GM19025 (cell line): ENCODE results near the gene ATP6V0E2.

Source experiments
- ATAC-seq: cut with Tn5 transposase; IDR thresholded peaks from one replicate; pipeline ENCODE4 v1.9.1; 2021; ENCODE audit warnings: mild to moderate bottlenecking, low read depth, moderate library complexity; ENCODE audit not compliant: unreplicated experiment

The ATP6V0E2 gene

DNA sequence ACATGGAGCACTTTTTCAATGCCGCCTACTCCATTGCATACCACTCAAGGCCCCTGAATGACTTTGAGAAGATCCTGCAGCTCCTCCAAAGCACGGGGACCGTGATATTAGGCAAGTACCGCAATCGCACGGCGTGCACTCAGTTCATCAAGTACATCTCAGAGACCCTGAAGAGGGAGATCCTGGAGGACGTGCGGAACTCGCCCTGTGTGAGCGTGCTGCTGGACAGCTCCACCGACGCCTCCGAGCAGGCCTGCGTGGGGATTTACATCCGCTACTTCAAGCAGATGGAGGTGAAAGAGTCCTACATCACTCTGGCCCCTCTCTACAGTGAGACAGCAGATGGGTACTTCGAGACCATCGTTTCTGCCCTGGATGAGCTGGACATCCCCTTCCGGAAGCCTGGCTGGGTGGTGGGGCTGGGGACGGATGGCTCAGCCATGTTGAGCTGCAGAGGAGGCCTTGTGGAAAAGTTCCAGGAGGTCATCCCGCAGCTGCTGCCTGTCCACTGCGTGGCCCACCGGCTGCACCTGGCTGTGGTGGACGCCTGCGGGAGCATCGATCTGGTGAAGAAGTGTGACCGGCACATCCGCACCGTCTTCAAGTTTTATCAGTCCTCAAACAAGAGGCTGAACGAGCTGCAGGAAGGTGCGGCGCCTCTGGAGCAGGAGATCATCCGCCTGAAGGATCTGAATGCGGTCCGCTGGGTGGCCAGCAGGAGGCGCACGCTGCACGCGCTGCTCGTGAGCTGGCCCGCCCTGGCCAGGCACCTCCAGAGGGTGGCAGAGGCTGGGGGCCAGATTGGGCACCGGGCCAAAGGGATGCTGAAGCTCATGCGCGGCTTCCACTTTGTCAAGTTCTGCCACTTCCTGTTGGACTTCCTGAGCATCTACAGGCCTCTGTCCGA is 12.7 kb upstream of the ATP6V0E2 start:
- no peak for ATAC-seq

DNA sequence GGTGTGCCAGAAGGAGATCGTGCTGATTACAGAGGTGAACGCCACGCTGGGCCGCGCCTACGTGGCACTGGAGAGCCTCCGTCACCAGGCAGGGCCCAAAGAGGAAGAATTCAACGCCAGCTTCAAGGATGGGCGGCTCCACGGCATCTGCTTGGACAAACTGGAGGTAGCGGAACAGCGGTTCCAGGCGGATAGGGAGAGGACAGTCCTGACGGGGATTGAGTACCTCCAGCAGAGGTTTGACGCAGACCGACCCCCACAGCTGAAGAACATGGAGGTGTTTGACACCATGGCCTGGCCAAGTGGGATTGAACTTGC is 12.1 kb upstream of the ATP6V0E2 start:
- no peak for ATAC-seq

DNA sequence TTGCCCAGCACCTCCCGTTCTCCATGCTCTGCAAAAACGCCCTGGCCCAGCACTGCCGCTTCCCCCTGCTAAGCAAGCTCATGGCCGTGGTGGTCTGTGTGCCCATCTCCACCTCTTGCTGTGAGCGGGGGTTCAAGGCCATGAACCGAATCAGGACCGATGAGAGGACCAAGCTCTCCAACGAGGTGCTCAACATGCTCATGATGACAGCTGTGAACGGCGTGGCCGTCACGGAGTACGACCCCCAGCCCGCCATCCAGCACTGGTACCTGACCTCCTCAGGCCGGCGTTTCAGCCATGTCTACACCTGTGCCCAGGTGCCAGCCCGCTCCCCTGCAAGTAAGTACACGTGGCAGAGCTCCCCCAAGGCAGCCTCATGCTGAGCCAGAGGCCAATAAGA is 11.6 kb upstream of the ATP6V0E2 start:
- no peak for ATAC-seq

DNA sequence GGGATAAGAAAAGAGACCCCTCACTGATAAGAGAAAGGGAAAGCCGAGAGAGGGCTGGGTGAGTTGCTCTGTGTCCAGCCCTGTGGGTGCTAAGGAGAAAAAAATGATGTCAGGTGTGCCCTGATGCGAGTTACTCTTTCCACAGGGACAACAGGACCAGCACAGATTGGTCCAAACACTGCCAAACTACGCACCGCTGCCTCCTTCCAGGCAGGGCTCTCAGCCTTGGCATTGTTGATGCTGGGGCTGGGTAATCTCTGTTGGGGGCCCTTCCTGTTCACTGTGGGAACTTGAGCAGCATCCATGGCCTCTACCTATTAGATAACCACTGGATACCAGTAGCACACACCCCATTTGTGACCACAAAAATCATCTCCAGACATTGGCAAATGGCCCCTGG is 10.3 kb upstream of the ATP6V0E2 start:
- ATAC-seq = no peak

DNA sequence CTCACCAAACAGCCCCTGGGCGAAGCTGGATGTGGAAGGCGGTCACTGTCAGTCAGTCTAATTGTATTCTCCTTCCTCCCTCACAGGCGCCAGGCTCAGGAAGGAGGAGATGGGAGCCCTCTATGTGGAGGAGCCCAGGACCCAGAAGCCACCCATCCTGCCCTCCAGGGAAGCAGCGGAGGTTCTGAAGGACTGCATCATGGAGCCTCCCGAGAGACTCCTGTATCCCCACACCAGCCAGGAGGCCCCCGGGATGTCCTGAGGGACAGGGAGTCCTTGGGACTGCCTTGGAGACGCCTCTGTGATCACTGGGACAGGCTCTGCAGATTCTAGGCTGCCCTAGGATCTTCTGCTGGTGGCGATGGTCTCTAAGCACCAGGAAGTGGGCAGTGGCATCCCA is 9.7 kb upstream of the ATP6V0E2 start:
- ATAC-seq = no peak

DNA sequence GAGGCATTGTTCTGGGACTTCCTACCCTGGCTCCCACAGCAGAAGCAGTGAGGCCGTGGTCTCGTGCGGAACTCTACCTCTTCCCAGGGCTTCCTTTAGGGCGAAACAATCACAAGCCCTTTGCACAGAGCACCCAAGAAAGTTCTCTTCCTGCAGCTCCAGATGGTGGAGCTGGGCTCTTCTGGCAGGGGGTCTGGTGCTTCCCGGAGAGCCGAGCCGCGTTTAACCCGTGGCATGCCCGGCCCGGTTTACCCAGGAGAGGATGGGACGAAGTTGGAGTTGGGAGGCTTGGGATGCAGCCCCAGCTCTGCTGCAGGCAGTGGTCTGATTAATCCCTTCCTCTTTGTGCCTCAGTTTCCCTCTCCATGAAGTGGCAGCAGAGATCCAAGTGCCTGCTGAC is 9.0 kb upstream of the ATP6V0E2 start:
- no peak for ATAC-seq

DNA sequence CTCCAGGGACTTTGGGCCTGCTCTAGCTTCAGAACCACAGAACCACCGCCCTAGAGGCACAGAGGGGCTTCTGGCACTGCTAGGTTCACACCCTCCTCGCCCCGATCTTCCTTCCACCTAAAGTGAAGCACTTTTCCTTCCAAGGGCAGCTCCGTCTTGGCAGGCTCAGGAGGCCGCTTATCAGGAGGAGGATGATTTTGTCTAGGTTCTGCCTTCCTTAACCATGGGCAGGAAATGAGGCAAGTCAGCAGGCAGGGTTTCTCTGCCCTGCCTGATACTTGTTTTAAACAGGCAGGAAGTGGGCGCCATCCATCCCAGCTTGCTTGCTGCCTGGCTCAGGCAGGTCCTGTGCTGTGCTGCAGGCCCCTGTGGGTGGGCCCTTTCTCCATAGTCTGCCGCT is 8.3 kb upstream of the ATP6V0E2 start:
- no peak for ATAC-seq

DNA sequence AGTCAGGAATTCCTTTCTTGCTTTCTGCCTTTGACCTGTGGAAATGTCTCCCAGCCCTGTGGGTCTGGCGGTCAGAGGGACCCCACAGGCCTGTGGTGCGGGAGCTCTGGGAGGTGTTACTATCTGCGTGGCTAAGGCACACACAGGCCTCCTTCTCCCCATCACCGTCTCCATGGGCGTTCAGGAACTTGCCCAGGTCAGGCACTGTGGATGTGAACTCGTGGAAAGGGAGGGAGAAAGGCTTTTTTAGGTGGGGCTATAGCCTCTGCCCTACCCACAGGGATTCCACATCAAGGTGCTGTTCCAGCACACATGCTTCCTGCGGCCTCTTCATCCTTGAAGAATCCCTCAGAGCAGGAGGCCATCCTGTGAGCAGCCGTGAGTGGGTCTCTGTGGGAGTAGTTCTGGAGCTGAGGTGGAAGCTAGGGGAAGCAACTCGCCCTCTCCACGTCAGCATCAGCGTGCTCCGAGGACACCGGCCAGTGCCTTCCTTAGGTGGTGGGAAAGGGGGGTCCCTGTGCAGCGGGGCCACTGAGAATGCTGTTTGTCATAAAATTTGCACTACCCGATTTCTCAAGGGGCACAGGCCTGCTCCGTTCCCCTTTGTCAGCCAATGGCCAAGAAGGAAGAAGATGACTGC is 7.5 kb upstream of the ATP6V0E2 start:
- no peak for ATAC-seq

DNA sequence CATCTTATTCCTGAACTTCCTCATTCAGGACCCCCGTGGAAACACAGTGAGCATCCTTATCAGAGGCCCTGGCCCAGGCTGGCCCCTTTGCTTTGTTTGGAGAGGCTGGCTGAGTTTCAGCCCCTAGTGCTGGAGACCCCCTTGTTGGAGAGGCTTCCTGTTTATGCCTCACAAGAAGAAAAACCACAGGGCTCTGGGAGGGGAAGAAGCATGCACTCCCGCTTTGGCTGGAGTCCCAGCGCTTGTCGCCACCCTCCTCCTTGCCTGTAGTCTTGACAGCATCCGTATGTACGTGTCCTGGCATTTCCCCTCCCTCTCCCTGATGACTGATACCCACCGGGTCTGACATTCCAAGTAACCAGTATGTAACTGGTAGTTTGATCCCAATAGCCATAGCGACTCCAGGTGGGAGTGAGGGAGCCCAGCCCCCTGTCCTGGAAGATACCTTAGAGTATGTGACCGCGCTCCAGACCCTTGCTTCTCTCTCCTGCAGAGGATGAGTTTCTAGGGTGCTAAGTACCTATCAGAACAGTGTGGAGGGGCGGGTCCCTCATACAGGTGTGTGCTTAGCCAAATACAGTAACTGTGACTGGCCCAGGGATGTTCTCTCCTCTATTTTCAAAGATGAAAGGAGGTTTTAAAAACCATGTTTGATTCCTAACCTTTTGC is 6.9 kb upstream of the ATP6V0E2 start:
- no peak for ATAC-seq

DNA sequence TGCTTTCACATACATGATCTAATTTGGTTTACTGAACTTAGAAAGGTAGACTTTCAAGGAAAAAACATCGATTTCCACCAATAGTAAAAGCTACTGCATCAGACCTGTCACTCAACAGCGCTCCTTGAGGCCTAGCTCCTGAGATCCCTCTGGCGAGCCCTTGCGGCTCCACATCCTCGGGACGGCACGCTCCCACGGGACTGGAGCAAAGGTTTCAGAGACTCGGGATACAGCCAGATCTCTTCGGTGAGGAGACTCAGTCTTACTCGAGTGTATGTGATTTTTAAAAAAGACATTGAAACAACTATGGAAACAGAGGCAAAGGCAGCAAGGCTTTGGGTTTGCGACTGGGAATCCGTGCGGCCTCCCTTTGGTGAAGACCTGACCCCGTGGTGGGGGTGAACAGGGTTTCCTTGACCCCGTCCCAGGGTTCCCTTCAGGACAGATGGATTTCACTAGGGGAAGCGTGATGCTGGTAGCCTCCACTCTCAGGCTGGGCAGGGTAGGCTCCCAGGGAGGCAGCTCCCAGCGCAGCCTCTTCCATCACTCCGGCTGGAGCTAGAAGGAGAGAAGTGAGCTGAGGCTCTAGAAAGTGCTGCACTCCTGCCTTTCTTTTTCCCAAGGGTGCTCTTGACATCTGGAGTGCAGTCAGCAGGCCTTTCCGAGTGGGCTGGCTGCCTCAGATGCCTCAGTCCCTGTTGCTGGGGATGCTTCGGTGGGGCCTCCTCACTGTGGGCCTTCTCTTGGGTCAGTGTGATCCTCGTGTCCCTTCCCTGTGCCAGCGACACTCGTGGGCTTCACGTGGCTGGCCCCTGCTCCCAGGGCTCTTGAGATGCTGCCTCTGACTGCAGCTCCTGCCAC is 5.8 kb upstream of the ATP6V0E2 start:
- no peak for ATAC-seq

DNA sequence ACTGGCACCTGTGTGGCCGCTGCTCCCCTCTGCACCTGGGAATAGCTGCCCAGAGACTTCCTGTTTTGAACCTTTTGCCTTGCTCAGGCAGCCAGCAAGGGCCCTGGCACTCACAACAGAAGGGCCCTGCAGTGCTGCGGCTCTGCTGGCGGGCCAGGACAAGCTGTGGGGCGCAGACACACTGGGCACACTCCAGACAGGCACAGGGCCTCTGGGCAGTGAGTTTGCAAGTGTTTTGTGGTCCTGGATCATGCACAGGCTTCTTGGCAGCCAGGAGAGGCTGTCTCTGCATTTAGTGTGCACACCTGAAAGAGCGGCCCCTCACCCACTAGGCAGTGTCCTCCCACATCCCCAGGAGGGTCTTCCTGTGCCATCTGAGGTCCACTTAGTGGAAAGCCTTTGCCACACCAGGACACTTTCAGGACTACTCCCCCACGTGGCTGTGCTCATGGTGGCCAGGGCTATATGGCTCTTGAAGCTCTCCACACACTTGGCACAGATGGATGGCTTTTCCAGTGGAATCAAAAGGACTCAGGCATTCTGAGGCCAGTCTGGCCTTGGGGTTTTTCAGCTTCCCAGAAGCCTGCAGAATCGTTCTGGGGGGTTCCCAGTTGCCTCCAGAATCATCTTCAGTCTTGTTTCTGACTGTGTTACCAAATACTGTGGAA is 5.0 kb upstream of the ATP6V0E2 start:
- no peak for ATAC-seq

DNA sequence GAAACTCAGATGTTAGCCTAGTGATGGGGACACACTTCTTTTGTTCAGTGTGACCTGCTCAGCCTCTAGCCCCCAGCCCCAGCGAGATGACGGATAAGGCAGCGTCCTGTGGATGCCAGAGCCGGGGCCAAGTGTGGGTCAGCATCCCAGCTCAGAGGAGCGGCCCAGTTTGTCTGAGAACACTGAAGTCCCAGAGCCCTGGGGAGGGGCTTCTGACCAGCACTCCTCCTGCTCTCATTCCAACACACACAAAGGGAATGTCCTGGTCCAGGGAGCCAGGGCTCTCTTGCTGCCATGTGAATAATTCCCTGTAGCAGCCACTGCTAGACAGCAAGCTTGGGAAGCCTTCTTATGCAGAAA is 4.5 kb upstream of the ATP6V0E2 start:
- ATAC-seq = no peak

DNA sequence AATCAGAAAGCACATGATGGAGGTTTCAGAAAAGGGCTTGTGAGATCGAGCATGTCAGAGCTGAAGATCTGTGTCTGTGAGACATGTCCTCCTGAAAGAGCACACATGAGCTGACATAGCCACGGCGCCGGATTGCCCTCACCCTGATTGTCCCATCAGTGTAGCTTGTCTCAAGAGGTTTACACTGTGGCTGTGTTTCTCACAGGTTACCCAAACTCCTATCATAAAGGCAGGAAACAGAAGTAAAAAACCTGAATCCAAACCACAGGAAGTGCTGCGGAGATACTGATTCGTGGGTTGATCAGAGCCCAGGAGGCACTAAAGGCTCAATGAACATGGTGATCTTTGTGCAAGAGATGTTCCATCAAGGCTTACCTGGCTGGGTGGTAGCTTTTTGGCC is 3.9 kb upstream of the ATP6V0E2 start:
- ATAC-seq = no peak

DNA sequence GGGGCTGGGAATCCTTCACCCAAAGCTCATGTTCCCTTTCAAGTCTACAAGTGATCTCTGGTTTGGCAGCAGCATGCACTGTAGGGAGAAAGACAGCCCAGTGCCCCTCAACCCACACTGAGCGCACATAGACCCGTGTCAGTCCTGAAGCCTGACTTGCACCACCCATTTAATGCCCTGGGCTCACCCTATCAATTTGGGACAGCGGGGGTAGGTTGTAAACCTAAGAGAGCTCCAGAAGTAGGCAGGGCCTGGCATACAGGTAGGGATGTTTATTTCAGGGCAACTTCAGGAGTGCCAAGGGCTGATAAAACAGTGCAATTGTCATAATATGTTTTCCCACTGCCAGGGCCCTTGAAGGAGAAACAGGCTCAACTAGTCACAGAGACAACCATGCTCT is 3.5 kb upstream of the ATP6V0E2 start:
- no peak for ATAC-seq

DNA sequence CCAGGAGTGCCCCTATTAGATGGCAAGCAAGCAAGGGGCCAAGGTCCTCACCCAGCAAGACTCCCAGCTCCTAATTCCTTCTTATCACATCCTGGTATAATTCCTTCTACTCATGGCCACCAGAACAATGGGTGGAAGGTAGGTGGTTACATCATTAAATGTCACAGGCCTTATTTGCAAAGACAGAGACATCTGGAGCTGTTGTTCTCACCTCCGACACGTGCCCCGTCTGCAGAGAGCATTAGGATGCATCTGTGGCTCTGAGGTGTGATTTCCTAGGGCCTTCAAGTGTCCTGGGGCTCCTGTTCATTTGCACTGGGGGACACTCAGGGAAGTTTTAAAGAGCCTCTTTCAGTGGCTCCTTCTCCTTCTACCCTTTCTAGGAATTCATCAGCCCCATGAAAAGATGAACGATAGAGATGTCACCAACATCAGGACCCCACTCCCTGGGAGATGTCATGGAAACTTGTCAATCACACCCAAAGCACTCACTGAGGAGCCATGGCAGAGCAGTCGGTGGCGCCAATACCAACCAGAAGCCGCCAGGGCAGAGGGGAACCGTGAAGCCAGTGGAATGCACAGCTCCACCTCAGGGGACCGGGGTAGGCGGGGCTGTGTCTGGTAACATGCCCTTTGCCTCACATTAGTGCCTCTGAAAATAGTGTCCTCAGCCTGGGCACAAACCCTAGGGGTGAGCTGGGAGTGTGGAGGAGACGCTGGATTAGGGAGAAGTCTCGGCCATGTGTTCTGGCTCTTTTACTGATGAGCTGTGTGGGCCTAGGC is 2.9 kb upstream of the ATP6V0E2 start:
- no peak for ATAC-seq

DNA sequence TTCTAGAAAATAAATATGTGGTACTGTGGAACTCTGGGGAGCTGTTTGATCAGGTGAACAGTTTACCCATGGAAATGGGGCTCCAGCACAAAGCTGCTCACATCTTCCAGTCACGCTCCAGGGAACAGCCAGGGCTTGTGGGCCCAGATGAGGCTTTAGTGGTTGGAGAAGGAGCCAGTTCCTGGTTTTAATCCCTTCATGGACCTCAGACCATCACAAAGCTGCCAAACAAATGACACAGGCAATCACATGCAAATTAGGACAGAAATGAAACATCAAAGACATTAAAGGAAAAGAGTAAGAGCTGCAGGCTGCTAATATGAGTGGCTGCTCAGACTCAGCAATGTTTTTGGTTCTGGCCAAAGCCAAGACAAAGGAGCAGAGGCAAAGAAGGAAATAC is 2.2 kb upstream of the ATP6V0E2 start:
- no peak for ATAC-seq

DNA sequence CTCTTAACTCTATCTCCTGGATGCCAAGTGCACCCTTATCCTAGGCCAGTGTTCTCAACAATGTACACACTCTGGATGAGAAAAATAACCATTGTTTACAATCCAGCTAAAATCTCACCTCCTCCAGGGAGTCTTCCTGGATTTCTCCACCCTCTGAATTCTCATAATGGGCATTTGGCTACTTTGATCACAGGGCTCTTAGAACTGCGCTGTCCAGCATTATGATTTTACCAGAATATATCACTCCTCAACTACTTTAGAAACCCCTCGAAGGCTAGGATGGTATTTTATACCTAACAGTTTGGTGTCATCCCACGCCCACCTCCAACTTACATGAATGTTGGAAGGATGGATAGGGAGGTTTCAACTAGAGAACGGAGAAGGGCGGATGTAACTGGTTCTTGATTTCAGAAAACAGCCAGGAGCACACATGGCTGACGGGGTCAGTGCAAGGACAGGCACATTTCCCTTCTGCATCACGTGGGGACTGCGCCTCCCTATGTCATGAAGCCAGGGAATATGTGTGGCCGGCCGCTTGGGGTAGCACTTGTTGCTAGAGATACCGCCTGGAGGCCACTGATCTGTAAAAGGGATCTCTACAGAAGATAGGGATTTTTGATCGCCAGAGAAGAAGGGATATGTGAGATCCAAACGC is 1.2 kb upstream of the ATP6V0E2 start:
- ATAC-seq = no peak

DNA sequence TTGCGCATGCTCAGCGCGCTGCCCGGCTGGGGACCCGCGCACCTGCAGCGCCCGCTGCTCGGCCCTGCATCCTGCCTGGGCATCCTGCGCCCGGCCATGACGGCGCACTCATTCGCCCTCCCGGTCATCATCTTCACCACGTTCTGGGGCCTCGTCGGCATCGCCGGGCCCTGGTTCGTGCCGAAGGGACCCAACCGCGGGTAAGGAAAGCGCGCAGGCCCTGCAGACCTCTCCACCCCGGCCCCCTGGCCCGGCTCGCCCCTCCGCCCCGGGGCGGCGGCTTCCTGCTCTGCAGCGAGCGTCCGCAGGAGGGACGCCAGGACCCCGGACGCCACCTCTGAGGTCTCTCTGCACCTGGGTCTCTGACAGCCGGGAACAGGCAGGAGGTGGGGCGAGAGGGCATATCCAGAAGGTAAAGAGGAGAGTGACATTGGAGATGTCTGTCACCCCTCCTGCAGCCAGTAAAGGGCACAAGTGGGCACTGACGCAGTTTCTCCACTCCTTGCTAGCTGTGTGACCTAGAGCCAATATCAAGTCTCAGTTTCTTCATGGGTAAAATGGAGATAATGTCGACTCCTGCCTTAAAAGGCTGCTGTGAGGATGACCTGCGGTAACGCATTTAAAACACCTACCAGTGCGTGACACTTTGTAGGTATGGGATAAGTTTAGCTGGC is 338 bp downstream of the ATP6V0E2 start:
- peak; percentile 24 for ATAC-seq

DNA sequence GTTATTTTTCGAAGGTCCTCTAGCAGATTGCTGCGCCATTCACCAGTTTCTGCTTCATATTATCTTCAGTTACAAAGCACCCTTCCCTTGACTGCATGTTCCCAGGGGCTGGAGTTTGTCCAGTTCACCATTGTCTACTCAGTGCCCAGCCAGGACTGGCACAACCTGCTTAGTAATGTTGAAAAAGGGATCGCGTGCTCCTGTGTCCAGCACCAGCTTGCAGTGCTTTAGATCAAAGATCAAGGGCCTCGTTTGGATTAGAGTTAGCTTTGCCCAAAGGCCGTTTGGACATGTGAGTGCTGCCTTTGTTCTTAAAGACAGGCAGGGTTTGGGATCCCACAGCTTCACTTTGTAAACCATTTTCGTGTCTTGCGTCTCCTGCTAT is 867 bp downstream of the ATP6V0E2 start:
- ATAC-seq = no peak
